Mesothelial cell of epicardium (in vitro differentiated cells): ENCODE data around the gene ALDH3B1. TPM values are rescaled to one million over a fixed set of nuclear protein-coding genes. Genes with fewer than 3 reads are reported as not detected.

ENCODE experiments used
- DNase-seq, 2 experiments: peaks; one replicate each; pipeline ENCODE4 v3.0.0; 2021; ENCODE audit warnings: low spot score in 2 of 2; ENCODE audit not compliant: unreplicated experiment in 2 of 2
- H3K27ac Mint-ChIP-seq: 2 replicates; pipeline ENCODE4 v1.8.0; 2021; ENCODE audit warnings: mixed read lengths
- H3K27me3 Mint-ChIP-seq: 2 replicates; pipeline ENCODE4 v1.8.0; 2021; ENCODE audit warnings: low read depth, mixed read lengths
- H3K36me3 Mint-ChIP-seq: 2 replicates; pipeline ENCODE4 v1.8.0; 2021; ENCODE audit warnings: mixed read lengths
- H3K4me1 Mint-ChIP-seq: 2 replicates; pipeline ENCODE4 v1.8.0; 2021; ENCODE audit warnings: mixed read lengths
- H3K4me3 Mint-ChIP-seq: 2 replicates; pipeline ENCODE4 v1.8.0; 2021; ENCODE audit warnings: mild to moderate bottlenecking, moderate library complexity, mixed read lengths
- H3K9me3 Mint-ChIP-seq: 2 replicates; pipeline ENCODE4 v1.8.0; 2021; ENCODE audit warnings: mixed read lengths
- CTCF ChIP-seq: fragments of 200-600 bp; sonication (generic); IDR thresholded peaks from one replicate; pipeline ENCODE4 v1.5.0; 2021; ENCODE audit warnings: antibody characterized with exemption; ENCODE audit not compliant: unreplicated experiment
- total RNA-seq: library from RNA; stranded (reverse); gene quantifications from 3 replicates; pipeline ENCODE4 v1.2.1, GENCODE V29; 2021

Gene ALDH3B1
- total RNA-seq, 1 donor from 2014 or later = 1.8 TPM

GRCh38 chr11:68044898-68045351, 34.8 kb downstream of the ALDH3B1 start:
- Mint-ChIP-seq H3K27me3 (no peaks in the 10 kb centered on the region), H3K4me3 (no peak overlapping the region), H3K36me3 (no peaks in the 10 kb centered on the region), H3K27ac (no peak overlapping the region), H3K4me1 (peaks cover 6% of the 10 kb centered on the region), H3K9me3 (no peaks in the 10 kb centered on the region)
- no peak for TF ChIP-seq CTCF
- no peak for DNase-seq

GRCh38 chr11:68047437-68048290, 37.5 kb downstream of the ALDH3B1 start:
- TF ChIP-seq CTCF = no peak
- no peaks in the 10 kb centered on the region for H3K4me1 Mint-ChIP-seq

GRCh38 chr11:68048681-68049508, 38.8 kb downstream of the ALDH3B1 start:
- H3K9me3 Mint-ChIP-seq = no peaks in the 10 kb centered on the region
- H3K27ac Mint-ChIP-seq = no peak overlapping the region
- no peak for DNase-seq

More at GRCh38 chr11:68047437-68048290, 37.5 kb downstream of the ALDH3B1 start:
- no peak for DNase-seq
- Mint-ChIP-seq H3K4me3 (no peak overlapping the region), H3K9me3 (no peaks in the 10 kb centered on the region), H3K27ac (no peak overlapping the region), H3K27me3 (no peaks in the 10 kb centered on the region), H3K36me3 (no peaks in the 10 kb centered on the region)

GRCh38 chr11:68049509-68050370, 39.6 kb downstream of the ALDH3B1 start:
- DNase-seq = no peak
- no peak overlapping the region for H3K4me3 Mint-ChIP-seq
- no peaks in the 10 kb centered on the region for H3K9me3 Mint-ChIP-seq
- H3K27ac Mint-ChIP-seq = no peak overlapping the region
- H3K36me3 Mint-ChIP-seq = peaks cover 2% of the 10 kb centered on the region
- no peaks in the 10 kb centered on the region for H3K4me1 Mint-ChIP-seq
- TF ChIP-seq CTCF = no peak
- no peaks in the 10 kb centered on the region for H3K27me3 Mint-ChIP-seq

More at GRCh38 chr11:68048681-68049508, 38.8 kb downstream of the ALDH3B1 start:
- Mint-ChIP-seq H3K27me3 (no peaks in the 10 kb centered on the region), H3K36me3 (peaks cover 2% of the 10 kb centered on the region), H3K4me3 (no peak overlapping the region), H3K4me1 (no peaks in the 10 kb centered on the region)
- TF ChIP-seq CTCF = no peak

- Mint-ChIP-seq H3K9me3 (no peaks in the 10 kb centered on the region), H3K27me3 (no peaks in the 10 kb centered on the region), H3K4me1 (no peaks in the 10 kb centered on the region), H3K36me3 (peaks cover 4% of the 10 kb centered on the region), H3K4me3 (no peak overlapping the region), H3K27ac (no peak overlapping the region)
- no peak for DNase-seq
- TF ChIP-seq CTCF = no peak
Observed at GRCh38 chr11:68050371-68050841, 40.3 kb downstream of the ALDH3B1 start.
